Measurements from ENCODE around the gene TBL3.
"Not testable (repeated sequence)": the region's sequence is repeated elsewhere in the genome, so short reads cannot be mapped to it uniquely, and the experiment has no call there.

The TBL3 gene

DNA sequence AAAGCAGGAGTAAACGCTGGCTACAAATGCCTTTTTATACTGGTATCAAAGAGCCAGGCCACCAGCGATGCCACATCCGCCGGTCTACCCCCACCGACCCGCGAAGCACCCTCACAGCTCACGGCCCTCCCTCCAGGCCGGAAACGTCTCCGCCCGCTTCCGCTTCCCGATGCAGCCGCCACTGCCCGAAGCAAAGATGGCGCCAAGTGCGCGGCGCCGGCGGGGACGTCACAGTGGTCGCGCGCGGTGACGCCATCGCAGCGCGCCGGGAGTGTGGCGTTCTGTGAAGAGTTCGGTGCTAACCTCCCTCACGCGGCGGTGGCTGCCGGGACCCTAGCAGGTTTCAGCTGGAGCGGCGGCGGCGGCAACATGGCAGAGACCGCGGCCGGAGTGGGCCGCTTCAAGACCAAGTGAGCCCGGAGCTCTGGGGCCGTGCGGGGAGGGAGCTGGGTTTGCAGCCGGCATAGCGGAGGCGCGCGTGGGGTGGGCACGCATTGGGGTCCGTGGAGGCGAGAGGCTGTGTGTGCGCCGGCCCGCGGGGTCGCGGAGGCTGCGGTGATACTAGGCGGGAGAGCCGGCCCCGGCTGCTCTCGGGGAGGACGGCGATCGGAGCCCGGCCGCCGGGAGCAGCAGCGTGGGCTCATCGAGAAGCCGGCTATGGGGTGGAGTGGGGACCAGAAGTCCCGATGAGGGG is at the start of gene TBL3:
TBL3 (plus strand) TSS at position 258 of the 694 bp plus-strand sequence; CDS start at position 370, 112 bp downstream.
- DNase-seq = peak; percentile 45 to 91

DNA sequence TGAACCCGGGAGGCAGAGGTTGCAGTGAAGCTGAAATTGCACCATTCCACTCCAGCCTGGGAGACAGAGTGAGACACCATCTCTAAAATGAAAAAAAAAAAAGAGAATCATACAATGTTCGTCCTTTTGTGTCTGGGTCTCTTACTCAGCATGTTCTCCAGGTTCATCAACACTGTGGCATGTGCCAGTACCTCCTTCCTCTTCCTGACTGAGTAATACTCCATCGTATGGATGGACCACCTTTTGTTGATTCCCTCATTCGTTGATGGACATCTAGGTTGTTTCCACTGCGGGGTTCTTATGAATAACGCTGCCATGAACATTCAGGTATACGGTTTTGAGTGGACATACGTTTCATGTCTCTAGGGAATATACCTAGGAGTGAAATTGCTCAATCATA is 49.5 kb upstream of the TBL3 start:
- DNase-seq = no peak

DNA sequence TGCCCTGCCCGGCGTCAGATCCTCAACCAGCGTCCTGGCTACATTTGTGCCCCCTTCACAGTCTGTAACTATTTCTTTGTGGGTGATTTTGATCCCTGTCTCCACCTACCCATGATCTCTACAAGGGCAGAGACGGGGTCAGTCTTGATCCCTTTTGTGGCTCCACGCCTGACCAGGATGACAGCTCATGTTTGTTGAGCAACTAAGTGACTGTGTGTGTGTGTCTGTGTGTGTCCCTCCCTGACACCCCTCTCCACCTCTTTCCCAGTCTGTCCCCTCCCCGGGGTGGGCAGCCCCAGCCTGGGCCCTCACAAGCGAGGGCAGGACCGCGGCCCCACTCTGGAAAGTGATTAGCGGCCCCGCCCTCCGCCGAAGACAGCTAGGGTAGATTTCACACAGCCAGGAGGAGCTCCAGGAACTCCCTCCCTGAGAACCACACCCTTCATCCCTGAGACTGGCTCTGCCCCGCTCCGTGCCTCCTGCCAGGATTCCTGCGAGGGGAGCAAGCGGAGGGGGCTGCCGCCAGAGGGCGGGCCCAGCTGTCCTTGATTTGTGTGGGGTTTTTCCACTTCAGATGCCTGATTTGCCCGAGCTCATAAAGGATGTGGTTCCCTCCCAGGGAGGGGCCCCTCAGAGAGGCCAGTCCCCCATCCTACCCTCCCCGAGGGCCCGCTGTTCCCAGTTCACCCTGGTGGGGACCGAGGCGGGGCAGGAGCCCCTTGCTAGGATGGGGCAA is 48.4 kb upstream of the TBL3 start:
- DNase-seq = peak in 1 of 2 experiments; percentile 69

- DNase-seq = no peak
Observed at GRCh38 chr16:1924095-1924494, 47.8 kb upstream of the TBL3 start.

GRCh38 chr16:1926271-1926670 is 45.6 kb upstream of the TBL3 start:
- DNase-seq = no peak

- DNase-seq = peak in 1 of 2 experiments; percentile 29
Observed at GRCh38 chr16:1929105-1929504, 42.7 kb upstream of the TBL3 start.

- DNase-seq = peak in 1 of 2 experiments; percentile 85
Observed at GRCh38 chr16:1929578-1930337, 42.1 kb upstream of the TBL3 start.

DNA sequence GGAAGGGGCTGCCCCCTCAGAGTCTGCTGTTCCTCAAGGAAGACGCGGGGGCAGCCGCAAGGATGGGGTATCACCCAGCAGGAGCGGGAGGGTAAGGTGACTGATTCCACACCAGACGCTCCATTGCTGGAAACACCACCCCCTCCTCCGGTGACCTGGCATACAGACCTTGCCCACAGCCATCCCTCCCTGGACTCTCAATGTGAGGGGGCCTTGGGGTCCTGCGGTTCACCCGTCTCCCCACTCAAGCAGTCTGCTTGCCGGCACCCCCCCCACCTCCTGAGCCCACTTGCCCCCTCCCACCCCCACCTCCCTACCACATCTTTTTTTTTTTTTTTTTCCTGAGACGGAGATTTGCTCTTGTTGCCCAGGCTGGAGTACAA is 41.5 kb upstream of the TBL3 start:
- no peak for DNase-seq

- DNase-seq = no peak
Observed at GRCh38 chr16:1932050-1933028, 39.5 kb upstream of the TBL3 start.

- DNase-seq = no peak
Observed at GRCh38 chr16:1933097-1933661, 38.7 kb upstream of the TBL3 start.

DNA sequence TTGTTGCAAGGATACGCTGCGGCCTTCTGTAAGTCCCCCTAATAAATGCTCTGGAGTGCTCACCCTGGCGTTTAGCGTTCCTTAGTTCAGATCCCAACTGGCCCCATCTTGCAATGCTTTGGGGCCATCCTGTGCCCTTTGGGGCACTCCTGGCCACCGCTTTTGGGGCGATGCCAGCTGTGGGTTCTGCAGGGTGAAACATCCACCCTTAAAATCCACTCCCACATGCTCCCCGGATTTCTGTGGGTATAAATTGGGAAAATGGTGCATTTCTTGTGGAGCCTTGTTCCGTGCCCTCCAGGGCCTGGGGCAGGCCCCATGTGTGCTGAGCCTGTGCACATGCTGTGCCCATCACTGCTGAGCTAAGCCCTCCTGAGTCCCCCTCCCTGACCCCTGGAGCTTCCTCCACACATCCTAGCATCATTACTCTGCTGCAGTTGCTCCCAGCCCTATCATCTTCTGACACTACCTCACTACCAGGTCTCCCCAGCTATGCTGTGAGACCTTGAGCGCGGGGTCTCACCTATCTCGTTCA is 34.8 kb upstream of the TBL3 start:
- DNase-seq = no peak

GRCh38 chr16:1938316-1938715 is 33.5 kb upstream of the TBL3 start:
- no peak for DNase-seq

GRCh38 chr16:1938910-1939309 is 32.9 kb upstream of the TBL3 start:
- DNase-seq = no peak

GRCh38 chr16:1939833-1940232 is 32.0 kb upstream of the TBL3 start:
- not testable (repeated sequence) for DNase-seq

DNA sequence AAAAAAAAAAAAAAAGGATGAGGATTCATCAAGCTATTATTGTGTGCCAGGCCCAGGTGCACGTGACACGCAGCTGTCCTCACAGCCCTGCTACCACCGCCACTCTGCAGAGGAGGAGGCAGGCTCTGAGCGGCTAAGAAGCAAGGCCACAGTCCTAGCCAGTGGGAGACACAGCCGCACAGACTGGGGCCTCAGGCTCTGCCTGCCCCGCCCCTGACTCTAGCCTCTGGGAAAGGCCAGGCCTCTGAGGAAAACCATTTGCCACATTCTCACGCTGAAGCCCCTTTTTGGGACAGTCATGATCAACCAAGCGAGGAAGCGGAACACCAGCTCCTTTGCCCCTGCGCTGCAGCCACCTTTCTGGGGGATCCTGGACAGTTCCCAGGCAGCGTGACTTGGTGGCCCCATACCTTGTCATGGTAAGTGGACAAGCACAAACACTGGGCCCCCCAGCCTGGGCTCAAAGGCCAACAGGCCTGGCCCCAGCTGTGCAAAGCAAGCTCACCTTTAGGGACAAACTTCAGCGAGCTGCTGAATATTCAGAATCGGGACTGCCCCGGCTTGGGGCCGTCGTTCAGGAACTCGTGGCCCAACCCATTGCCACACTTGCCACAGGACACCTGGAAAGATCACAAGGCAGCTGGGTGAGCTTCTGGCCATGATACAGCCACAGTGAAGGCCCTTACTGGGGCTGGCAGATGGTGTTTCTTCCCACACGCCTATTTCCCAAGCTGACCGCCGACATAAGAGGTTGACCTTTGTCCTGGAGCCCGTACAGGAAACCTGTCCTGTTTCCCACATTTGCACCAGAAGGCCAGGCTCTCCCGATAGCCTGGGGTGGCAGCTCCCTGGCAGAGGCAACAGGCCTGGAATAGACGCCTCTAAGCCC is 31.3 kb upstream of the TBL3 start:
- no peak for DNase-seq

- DNase-seq = peak in 1 of 2 experiments; percentile 66
Observed at GRCh38 chr16:1941162-1942046, 30.4 kb upstream of the TBL3 start.

DNA sequence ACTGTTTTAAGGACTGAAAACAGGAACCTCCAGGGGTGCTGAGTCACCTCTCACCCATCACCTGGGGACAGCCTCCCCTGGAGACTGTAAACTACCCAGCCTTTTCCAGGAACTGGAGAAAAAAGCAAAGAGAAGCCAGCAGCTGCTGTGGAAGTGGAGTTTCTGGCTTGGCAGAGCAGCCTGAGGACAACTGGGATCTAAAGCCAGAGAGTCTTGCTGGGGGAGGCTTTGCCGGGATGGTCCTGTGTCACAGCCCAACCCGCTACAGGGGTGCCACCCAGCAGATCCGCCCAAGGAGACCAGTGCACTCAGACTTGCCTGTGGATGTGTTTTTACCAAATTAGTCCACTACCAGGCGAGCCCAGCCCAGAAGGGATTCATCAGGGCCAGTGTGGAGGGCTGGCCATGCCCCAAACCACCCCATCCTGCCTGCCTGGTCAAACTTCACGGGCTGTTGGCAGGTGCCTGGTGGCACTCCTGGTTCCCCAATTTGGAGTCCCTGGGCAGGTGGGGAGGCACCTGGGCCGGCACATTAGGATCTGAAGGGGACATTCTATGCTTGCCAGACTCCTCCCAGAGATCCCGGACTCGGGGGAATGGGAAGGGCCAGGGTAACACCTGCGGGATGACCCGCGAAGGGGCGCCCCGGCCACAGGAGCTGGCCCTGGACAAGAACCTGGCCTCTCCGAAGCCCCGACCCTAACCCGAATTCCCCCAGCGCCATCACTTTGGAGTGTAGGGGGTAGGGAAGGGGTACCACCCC is 29.6 kb upstream of the TBL3 start:
- no peak for DNase-seq

DNA sequence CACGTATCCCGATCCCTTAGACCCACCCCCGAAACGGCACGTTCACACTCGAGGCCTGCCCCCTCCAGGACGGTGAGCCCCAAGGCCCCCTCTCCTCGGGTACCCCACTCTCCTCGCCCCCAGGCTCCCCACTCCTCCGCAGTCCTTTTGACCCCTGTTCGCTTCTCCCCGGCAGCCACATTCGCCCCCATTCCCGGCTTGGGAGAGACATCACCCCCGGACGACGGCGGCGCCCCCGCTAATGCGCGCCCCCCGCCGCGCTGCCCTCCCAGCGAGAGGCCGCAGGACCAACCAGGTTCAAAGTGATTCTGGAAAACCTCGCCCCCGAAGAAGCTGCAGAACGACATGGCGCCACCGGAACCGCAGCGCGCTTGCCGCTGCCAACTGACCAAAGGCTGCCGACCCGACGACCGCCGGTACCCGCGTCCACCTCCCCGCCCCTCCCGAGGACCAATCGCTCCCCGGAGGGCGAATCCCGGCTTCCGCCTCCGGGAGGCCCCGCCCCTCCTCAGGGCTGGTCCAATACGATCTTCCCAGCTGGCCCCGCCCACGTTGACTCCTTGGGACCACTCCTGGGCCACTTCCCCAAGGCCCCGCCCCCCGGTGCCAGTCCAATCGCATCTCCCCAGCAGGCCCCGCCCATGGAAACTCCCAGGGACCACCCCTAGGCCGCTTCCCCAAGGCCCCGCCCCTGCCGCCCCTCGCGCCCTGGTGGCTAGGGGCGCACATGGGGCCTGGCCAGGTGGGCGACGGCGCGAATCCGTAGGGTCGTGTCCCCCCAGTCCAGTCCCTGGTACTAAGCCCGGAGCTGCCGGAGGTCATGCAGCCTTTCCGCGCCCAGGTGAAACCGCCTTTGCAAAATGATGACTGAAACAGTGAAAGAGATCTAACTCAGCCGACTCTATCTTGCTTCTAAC is 28.8 kb upstream of the TBL3 start, which contains the start of gene MSRB1:
MSRB1 (minus strand) TSS at position 390 of the 917 bp plus-strand sequence; CDS start at position 347, 43 bp downstream.
- peak; percentile 88 to 99 for DNase-seq
